K562 (cell line): ENCODE results near the gene SORCS1. TPM values are rescaled to one million over a fixed set of nuclear protein-coding genes. Genes with fewer than 3 reads are reported as not detected.

ENCODE experiments used
- DMBX1 ChIP-seq: fragments of 250-450 bp; sonication (Bioruptor Pico); IDR thresholded peaks from 2 replicates; pipeline ENCODE4 v1.8.0; 2022; ENCODE audit warnings: inconsistent platforms, mild to moderate bottlenecking, moderate library complexity, borderline replicate concordance
- ZNF408 ChIP-seq: fragments of 250-450 bp; sonication (Bioruptor Pico); IDR thresholded peaks from 2 replicates; pipeline ENCODE4 v1.4.0; 2020; ENCODE audit warnings: low read depth, mild to moderate bottlenecking, moderate library complexity
- polyA plus RNA-seq, 8 experiments: library from polyadenylated mRNA; depleted of rRNA in 4 of 8; stranded (reverse) in 5 of 8; unstranded in 3 of 8; fragments of >200 nt; fragmentation: Nextera tagmentation in 2 of 8; fragmentation: Illumina TruSeq in 1 of 8; extraction: Ambion mirVana in 2 of 8; extraction: Trizol in 1 of 8; gene quantifications; 2 replicates each; pipeline versions ENCODE4 v1.2.1 to v1.2.3, GENCODE V29; 2011 to 2014; ENCODE audit warnings: inconsistent platforms in 1 of 8, missing spikeins in 1 of 8
- total RNA-seq, 7 experiments: library from RNA; depleted of rRNA in 6 of 7; stranded (reverse); fragments of >200 nt in 6 of 7; fragmentation: Illumina TruSeq in 2 of 7; extraction: Trizol in 2 of 7; gene quantifications; 2 replicates each; pipeline versions ENCODE4 v1.2.1 to v1.2.3, GENCODE V29; 2011 to 2021; ENCODE audit warnings: low replicate concordance in 1 of 7
- TF ChIP-seq, protein P1 (sequence below): fragments of 250-450 bp; sonication (Bioruptor Pico); IDR thresholded peaks from 2 replicates; pipeline ENCODE4 v1.5.0; 2020; ENCODE audit warnings: mild to moderate bottlenecking, borderline replicate concordance
- TF ChIP-seq, protein P2 (sequence below): IDR thresholded peaks from 3 replicates; pipeline ENCODE4 v1.6.1; 2011; ENCODE audit warnings: borderline replicate concordance, mild to moderate bottlenecking; ENCODE audit not compliant: insufficient read length, insufficient read depth
- TF ChIP-seq, protein P3 (sequence below): sonication (generic); formaldehyde crosslinking; IDR thresholded peaks from 2 replicates; pipeline ENCODE4 v1.8.0; 2023; ENCODE audit warnings: missing genetic modification reagents, mild to moderate bottlenecking, borderline replicate concordance

SORCS1 gene
- total and polyA plus RNA-seq, 9 of the 15 experiments (the other 6 are each of a cell fraction or from before 2014, with no cell fraction given): 1.5 to 3.9 (median 2.7) TPM

DNA sequence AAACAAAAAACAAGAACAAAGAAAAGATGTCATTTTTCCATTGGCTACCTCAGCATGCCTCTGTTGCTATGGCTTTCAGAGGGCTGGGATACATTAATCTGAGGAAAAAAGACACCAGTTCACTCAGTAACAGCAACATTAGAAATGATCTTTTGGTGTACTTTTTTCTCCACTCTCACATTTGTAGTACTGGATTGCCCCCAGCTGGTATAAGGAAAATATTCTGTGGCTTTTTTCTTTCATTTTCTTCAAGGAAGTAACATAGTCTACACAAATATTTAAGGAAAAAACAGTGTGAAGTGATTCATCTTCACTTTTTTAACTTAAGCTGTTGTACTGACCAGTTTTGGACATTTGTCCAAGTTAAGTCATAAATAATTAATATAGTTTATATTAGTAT, 482.3 kb downstream of the SORCS1 start (continued):
- TF ChIP-seq ZNF408 (CRISPR knock-in tag) (no peak), DMBX1 (CRISPR knock-in tag) (no peak)
- TF ChIP-seq, protein P1, sequence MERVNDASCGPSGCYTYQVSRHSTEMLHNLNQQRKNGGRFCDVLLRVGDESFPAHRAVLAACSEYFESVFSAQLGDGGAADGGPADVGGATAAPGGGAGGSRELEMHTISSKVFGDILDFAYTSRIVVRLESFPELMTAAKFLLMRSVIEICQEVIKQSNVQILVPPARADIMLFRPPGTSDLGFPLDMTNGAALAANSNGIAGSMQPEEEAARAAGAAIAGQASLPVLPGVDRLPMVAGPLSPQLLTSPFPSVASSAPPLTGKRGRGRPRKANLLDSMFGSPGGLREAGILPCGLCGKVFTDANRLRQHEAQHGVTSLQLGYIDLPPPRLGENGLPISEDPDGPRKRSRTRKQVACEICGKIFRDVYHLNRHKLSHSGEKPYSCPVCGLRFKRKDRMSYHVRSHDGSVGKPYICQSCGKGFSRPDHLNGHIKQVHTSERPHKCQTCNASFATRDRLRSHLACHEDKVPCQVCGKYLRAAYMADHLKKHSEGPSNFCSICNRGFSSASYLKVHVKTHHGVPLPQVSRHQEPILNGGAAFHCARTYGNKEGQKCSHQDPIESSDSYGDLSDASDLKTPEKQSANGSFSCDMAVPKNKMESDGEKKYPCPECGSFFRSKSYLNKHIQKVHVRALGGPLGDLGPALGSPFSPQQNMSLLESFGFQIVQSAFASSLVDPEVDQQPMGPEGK (CRISPR knock-in tag): no peak
- TF ChIP-seq, protein P2, sequence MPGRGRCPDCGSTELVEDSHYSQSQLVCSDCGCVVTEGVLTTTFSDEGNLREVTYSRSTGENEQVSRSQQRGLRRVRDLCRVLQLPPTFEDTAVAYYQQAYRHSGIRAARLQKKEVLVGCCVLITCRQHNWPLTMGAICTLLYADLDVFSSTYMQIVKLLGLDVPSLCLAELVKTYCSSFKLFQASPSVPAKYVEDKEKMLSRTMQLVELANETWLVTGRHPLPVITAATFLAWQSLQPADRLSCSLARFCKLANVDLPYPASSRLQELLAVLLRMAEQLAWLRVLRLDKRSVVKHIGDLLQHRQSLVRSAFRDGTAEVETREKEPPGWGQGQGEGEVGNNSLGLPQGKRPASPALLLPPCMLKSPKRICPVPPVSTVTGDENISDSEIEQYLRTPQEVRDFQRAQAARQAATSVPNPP: no peak
- TF ChIP-seq, protein P3, sequence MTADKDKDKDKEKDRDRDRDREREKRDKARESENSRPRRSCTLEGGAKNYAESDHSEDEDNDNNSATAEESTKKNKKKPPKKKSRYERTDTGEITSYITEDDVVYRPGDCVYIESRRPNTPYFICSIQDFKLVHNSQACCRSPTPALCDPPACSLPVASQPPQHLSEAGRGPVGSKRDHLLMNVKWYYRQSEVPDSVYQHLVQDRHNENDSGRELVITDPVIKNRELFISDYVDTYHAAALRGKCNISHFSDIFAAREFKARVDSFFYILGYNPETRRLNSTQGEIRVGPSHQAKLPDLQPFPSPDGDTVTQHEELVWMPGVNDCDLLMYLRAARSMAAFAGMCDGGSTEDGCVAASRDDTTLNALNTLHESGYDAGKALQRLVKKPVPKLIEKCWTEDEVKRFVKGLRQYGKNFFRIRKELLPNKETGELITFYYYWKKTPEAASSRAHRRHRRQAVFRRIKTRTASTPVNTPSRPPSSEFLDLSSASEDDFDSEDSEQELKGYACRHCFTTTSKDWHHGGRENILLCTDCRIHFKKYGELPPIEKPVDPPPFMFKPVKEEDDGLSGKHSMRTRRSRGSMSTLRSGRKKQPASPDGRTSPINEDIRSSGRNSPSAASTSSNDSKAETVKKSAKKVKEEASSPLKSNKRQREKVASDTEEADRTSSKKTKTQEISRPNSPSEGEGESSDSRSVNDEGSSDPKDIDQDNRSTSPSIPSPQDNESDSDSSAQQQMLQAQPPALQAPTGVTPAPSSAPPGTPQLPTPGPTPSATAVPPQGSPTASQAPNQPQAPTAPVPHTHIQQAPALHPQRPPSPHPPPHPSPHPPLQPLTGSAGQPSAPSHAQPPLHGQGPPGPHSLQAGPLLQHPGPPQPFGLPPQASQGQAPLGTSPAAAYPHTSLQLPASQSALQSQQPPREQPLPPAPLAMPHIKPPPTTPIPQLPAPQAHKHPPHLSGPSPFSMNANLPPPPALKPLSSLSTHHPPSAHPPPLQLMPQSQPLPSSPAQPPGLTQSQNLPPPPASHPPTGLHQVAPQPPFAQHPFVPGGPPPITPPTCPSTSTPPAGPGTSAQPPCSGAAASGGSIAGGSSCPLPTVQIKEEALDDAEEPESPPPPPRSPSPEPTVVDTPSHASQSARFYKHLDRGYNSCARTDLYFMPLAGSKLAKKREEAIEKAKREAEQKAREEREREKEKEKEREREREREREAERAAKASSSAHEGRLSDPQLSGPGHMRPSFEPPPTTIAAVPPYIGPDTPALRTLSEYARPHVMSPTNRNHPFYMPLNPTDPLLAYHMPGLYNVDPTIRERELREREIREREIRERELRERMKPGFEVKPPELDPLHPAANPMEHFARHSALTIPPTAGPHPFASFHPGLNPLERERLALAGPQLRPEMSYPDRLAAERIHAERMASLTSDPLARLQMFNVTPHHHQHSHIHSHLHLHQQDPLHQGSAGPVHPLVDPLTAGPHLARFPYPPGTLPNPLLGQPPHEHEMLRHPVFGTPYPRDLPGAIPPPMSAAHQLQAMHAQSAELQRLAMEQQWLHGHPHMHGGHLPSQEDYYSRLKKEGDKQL (CRISPR knock-in tag): no peak
